A673 (cell line): ENCODE measurements around the gene NSUN3. TPM values are rescaled to one million over a fixed set of nuclear protein-coding genes. Genes with fewer than 3 reads are reported as not detected.

Experiments used
- BruUV-seq: library from RNA; stranded (reverse); fragments of 400-500 nt; replicated peaks from 2 replicates; lab custom pipeline; 2021; lab: Mats Ljungman, UMichigan
- CTCF ChIA-PET: fragments of 300-600 bp; sonication (Branson Sonifier 250); formaldehyde crosslinking; loops from one replicate; lab custom pipeline; 2022; ENCODE audit warnings: antibody characterized with exemption; lab: Charles Lee
- POLR2A ChIA-PET: fragments of 300-600 bp; sonication (Branson Sonifier 250); formaldehyde crosslinking; loops from one replicate; lab custom pipeline; 2022; ENCODE audit warnings: antibody characterized with exemption; ENCODE audit not compliant: low non-redundant PET; lab: Charles Lee
- DNase-seq: peaks from one replicate; pipeline ENCODE4 v3.0.0-alpha.2; 2015; ENCODE audit warnings: low spot score
- H3K27ac ChIP-seq: fragments of 200-600 bp; sonication (generic); 2 replicates; pipeline ENCODE4 v1.5.1; 2016; ENCODE audit warnings: mixed run types, low read depth, mild to moderate bottlenecking, mixed read lengths, antibody characterized with exemption, low read length; ENCODE audit not compliant: poor library complexity, severe bottlenecking
- H3K27me3 ChIP-seq: fragments of 200-600 bp; sonication (generic); replicated peaks from 2 replicates; pipeline ENCODE4 v1.6.1; 2017; ENCODE audit warnings: mixed run types, low read depth, mild to moderate bottlenecking, mixed read lengths, antibody characterized with exemption, low read length; ENCODE audit not compliant: insufficient read depth, poor library complexity
- H3K36me3 ChIP-seq: fragments of 200-600 bp; sonication (generic); 2 replicates; pipeline ENCODE4 v1.6.1; 2016; ENCODE audit warnings: mixed run types, mild to moderate bottlenecking, mixed read lengths, antibody characterized with exemption, low read length; ENCODE audit not compliant: insufficient read depth, poor library complexity, severe bottlenecking
- H3K4me1 ChIP-seq: fragments of 200-600 bp; sonication (generic); 2 replicates; pipeline ENCODE4 v1.6.1; 2017; ENCODE audit warnings: mixed run types, mild to moderate bottlenecking, mixed read lengths, antibody characterized with exemption, low read length; ENCODE audit not compliant: insufficient read depth, poor library complexity, severe bottlenecking
- H3K4me3 ChIP-seq: fragments of 200-600 bp; sonication (generic); 2 replicates; pipeline ENCODE4 v1.5.1; 2016; ENCODE audit warnings: low read depth, mixed run types, mild to moderate bottlenecking, mixed read lengths, low read length; ENCODE audit not compliant: poor library complexity, severe bottlenecking
- H3K9me3 ChIP-seq: fragments of 200-600 bp; sonication (generic); 2 replicates; pipeline ENCODE4 v1.6.1; 2016; ENCODE audit warnings: mixed run types, low read depth, mild to moderate bottlenecking, mixed read lengths, antibody characterized with exemption, low read length; ENCODE audit not compliant: poor library complexity, severe bottlenecking
- EZH2 ChIP-seq: fragments of 200-600 bp; sonication (generic); IDR thresholded peaks from 2 replicates; pipeline ENCODE4 v1.6.1; 2017; ENCODE audit warnings: borderline replicate concordance, low read depth, mild to moderate bottlenecking, mixed read lengths, antibody characterized with exemption, low read length; ENCODE audit not compliant: poor library complexity, severe bottlenecking
- intact Hi-C: fragments of 100-400 bp; cut with micrococcal nuclease; formaldehyde crosslinking; loops from one replicate; pipeline ENCODE4 v1.10.0; 2022; ENCODE audit not compliant: unreplicated experiment
- total RNA-seq: library from RNA; stranded (reverse); gene quantifications from 2 replicates; pipeline ENCODE4 v1.2.3, GENCODE V29; 2021
- TF ChIP-seq, protein P1 (sequence below): fragments of 300-800, 200-600 bp; sonication (generic); conservative IDR thresholded peaks from 2 replicates; pipeline ENCODE4 v1.5.1; 2017; ENCODE audit warnings: low read depth, mild to moderate bottlenecking, antibody characterized with exemption, low read length, moderate library complexity, mixed read lengths

NSUN3 gene
- total RNA-seq, 1 experiment from 2014 or later: 15.6 TPM

DNA sequence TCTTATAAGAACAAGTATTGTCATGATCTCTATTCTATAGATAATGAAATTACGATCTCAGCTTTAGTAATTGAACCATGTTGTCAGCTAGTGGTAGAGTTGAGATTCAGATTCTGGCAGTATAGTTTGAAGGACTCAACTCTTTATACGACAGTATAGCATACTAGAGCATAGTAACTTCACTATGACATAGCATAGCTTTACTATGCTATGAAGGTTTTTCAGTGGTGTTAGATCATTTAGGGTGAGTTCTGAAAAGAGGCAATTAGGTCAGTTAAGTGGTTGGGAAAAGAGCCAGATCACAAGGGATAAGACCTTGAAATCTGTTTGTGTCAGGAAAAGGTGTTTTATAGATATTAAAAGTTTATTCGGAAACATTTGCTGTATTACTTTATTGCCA is 42.6 kb upstream of the NSUN3 start:
- POLR2A ChIA-PET: no interaction called here
- H3K36me3 ChIP-seq: no peaks in the 10 kb centered on the region
- no peak overlapping the region for H3K27ac ChIP-seq
- CTCF ChIA-PET: no interaction called here
- no peaks in the 10 kb centered on the region for H3K27me3 ChIP-seq
- no peaks in the 10 kb centered on the region for H3K4me1 ChIP-seq
- intact Hi-C loops: no loop called here
- TF ChIP-seq, protein P1, sequence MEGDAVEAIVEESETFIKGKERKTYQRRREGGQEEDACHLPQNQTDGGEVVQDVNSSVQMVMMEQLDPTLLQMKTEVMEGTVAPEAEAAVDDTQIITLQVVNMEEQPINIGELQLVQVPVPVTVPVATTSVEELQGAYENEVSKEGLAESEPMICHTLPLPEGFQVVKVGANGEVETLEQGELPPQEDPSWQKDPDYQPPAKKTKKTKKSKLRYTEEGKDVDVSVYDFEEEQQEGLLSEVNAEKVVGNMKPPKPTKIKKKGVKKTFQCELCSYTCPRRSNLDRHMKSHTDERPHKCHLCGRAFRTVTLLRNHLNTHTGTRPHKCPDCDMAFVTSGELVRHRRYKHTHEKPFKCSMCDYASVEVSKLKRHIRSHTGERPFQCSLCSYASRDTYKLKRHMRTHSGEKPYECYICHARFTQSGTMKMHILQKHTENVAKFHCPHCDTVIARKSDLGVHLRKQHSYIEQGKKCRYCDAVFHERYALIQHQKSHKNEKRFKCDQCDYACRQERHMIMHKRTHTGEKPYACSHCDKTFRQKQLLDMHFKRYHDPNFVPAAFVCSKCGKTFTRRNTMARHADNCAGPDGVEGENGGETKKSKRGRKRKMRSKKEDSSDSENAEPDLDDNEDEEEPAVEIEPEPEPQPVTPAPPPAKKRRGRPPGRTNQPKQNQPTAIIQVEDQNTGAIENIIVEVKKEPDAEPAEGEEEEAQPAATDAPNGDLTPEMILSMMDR: no peak
- TF ChIP-seq EZH2: no peak
- DNase-seq: no peak
- H3K9me3 ChIP-seq: no peaks in the 10 kb centered on the region
- H3K4me3 ChIP-seq: no peak overlapping the region
- no TSS peak for BruUV-seq

DNA sequence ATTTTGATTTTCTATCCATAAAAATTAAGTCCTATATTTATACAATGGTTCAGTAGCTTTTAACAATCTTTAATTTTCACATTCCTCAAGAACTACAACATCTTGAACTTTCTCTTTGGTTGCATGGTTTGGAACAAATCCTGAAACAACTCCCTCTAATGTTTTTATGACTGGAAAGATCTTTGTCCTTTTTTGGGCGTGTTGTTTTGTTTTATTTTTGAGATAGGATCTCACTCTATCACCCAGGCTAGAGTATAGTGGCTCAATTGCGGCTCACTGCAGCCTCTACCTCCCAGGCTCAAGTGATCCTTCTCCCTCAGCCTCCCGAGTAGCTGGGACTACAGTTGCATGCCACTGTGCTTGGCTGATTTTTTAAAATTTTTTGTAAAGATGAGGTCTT is 38.5 kb upstream of the NSUN3 start:
- DNase-seq: no peak
- intact Hi-C loops: no loop called here
- no peaks in the 10 kb centered on the region for H3K27me3 ChIP-seq
- ChIA-PET CTCF (no interaction called here), POLR2A (no interaction called here)
- no peaks in the 10 kb centered on the region for H3K4me1 ChIP-seq
- no TSS peak for BruUV-seq
- no peak overlapping the region for H3K27ac ChIP-seq
- H3K36me3 ChIP-seq: no peaks in the 10 kb centered on the region
- TF ChIP-seq EZH2: no peak
- TF ChIP-seq, protein P1: no peak
- no peaks in the 10 kb centered on the region for H3K9me3 ChIP-seq
- no peak overlapping the region for H3K4me3 ChIP-seq

DNA sequence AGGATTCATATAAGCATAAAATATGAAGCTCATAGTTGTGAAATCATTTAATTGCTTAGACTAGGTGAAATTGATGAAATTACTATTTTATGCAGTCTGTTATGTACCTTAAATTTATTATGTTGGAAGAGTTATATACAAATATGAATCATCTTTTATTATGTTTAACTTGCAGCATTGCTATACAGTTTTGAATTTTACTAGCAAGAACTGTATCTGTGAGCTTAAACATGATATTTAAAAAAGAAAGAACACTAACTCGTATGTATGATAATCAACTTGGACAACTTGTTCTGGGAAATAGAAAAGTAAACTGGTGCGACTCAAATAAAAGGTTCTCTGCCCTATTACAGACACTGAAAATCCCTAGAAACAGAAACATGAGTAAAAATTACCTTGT is 36.2 kb upstream of the NSUN3 start:
- DNase-seq: no peak

More for the DNA sequence above, 36.2 kb upstream of the NSUN3 start:
- no TSS peak for BruUV-seq
- H3K4me3 ChIP-seq: no peak overlapping the region
- POLR2A ChIA-PET: no interaction called here
- CTCF ChIA-PET: no interaction called here
- no peaks in the 10 kb centered on the region for H3K9me3 ChIP-seq
- no peaks in the 10 kb centered on the region for H3K27me3 ChIP-seq
- no peaks in the 10 kb centered on the region for H3K36me3 ChIP-seq
- H3K27ac ChIP-seq: no peak overlapping the region
- TF ChIP-seq, protein P1: no peak
- TF ChIP-seq EZH2: no peak
- no peaks in the 10 kb centered on the region for H3K4me1 ChIP-seq
- intact Hi-C loops: no loop called here
